GM21737 (cell line): ENCODE data around the gene SMIM44.
"Not testable (repeated sequence)": the region's sequence is repeated elsewhere in the genome, so short reads cannot be mapped to it uniquely, and the experiment has no call there.

ENCODE experiments used
- ATAC-seq: cut with Tn5 transposase; IDR thresholded peaks from one replicate; pipeline ENCODE4 v1.9.1; 2021; ENCODE audit warnings: mild to moderate bottlenecking, moderate library complexity; ENCODE audit not compliant: unreplicated experiment

SMIM44 gene

DNA sequence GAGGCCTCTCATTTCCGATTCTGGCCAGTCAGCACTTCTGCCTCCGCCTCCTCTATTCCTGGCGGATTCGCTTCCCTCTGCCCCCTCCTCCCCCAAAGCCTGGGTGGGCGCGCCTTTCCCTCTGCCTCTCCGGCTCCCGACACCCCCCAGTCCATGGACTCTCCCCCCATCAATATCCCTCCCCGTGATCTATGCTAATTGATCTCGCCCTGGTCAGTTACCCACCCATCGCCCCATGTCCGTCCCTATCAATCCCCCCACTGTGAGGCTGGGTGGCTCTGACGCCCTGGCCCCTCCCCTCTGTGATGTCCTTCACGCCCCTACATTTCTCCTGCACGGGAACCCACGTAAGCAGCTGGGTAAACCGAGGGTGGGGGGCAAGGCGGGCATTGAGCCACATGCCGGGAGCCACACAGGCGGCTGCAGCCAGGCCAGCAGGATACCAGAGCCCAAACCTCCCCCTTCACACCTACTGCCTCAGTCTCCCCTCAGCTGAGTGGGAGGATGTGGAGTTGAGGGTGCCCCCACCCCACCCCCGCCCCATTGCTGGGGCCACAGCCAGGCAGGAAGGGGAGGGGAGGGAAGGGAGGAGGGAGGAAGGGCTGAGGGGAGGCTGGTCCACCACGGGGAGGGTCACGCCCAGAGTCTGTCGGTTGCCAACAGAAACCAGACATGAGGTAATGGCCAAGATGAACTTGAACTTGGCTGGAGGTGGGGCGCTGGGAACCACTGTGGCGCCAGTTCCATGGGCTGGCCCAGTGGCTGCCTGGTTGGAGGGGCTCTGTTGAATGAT, 24.0 kb downstream of the SMIM44 start:
- ATAC-seq = no peak

DNA sequence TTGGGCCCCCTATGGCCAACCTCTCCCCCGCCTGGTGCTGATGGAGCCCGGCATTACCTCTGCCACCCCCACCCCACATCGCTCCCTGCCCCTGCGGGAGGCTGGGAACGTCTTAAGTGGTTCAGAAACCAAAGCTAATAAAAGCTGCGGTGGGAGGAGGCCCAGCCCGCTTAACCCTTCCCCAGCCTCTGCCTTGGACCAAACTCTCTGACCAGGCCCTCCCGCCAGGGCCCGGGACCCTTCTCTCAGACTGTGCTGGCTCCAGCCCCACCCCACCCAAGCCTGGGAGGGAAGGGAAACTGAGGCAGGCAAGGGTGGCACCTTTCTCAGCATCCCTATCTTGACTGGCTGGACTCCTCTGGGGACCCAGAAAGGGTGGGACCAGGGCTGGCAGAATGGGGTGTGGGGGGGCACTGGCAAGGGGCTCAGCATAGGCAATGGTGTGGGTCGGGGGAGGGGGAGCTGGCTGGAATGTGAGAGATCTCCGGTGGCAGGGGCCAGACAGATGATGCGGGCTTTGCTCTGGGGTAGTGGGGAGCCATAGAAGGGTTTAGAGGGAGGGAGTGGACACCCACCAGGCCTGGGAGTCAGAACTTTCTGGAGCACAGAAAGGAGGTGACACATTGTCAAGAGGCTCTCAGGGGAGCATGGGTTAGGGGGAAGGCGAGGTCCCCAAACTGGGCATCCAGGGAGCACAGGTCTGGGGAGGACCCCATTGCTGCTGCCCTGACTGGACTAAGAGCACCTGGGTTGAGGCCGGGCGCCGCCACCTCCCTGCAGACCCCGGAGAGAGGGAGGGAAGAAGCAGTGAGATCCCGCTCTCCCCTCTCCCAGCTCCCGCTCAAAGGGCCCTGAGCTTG, 24.8 kb downstream of the SMIM44 start:
- no peak for ATAC-seq

DNA sequence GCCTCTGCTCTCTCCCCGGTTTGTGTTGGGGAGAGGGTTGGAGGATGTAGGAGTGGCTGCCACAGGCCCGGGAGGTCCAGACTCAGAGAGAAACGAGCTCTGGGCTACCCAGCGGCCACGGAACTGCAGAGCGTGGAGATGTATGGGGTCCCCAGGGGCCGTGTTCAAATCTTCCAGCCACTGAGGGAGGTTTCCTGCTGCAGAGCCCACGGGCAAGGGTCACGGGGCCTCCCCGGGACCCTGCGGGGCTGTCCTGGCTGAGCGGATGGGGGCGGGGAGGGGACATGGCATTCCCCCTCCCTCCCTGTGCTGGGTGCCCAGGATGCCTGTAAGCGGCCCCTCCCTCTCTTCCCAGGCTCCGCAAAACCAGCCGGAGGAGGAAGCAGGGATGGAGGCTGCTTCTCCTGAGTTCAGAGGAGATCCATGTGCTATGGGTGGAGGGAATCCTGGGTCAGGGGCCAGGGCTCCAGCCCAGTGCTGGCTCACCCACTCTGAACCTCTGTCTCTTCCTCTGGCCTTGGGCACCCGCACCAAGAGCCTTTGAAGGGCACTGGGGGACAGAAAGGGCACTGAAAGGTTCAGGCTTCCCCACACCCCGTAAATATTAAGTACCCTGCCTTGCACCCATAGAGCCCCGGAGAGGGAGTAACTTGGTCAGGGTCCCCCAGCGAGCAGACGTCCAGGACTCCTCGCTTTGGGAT, 25.6 kb downstream of the SMIM44 start:
- ATAC-seq = no peak

DNA sequence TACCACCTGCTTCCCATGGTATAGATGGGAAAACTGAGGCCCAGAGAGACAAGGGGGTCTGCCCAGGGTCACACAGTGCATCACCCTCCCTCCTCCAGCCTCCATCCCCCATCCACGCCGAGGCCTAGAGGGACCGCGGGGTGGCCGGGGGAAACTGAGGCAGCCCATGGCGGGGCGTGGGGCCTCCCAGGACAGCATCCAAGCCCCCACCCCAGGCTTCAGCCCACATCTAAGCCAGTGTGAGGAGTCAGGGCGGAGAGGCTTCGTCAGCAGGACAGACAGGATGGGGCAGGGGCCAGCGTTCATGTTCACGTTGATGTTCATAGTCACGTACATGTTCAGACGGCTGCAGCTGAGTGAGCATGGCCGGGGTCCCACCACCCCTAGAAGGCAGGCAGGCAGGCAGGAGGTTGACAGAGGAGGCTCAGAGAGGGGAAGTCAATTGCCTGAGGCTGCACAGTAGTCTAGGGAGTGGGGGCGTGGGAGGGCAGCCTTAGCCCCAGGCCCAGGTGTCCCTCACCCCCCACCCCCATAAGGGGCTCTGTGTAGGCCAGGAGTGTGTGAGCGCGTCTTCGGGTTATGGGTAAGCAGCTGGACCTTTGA, 26.2 kb downstream of the SMIM44 start:
- no peak for ATAC-seq

DNA sequence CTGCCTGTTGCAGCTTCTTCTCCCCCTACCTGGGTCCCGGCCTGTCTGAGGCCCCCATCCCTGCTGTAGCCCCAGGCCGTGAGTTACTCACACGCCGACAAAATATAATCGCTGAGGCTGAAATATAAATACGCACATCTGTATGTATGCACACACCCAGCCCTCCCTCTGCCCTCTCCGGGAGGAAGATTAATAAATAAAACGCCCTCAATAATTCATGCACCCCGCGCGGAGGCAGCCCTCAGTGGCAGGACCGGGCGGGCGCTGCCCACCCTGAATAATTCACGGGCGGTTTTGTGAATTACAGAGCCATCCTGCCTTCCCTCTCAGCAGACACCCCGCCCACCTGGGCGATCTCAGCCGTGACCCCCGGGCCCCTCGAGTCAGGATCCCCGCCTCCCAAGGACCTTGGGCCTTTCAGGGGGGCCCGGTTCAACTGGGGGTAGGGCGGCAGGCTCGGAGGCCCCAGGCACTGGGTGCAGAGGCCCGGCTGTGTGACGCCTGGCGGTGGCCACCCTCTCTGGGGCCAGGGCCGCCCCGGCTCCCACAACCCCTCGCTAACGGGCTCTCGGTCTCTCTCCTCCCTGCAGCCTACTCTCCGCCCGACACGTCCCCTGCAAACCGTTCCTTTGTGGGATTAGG, 27.2 kb downstream of the SMIM44 start:
- no peak for ATAC-seq

DNA sequence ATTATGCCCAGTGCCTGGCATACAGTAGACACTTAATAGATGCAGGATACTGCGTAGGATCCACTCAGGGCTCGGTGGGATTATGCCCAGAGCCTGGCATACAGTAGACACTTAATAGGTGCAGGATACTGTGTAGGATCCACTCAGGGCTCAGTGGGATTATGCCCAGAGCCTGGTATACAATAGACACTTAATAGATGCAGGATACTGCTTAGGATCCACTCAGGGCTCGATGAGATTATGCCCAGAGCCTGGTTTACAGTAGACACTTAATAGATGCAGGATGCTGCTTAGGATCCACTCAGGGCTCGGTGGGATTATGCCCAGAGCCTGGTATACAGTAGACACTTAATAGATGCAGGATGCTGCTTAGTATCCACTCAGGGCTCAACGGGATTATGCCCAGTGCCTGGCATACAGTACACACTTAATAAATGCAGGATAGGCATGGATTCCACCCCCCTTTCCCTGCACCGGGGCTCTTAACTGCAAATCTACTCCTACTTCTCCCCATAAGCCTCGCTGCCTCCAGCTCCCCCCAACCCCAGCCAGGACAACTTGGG, 27.8 kb downstream of the SMIM44 start:
- ATAC-seq = no peak

DNA sequence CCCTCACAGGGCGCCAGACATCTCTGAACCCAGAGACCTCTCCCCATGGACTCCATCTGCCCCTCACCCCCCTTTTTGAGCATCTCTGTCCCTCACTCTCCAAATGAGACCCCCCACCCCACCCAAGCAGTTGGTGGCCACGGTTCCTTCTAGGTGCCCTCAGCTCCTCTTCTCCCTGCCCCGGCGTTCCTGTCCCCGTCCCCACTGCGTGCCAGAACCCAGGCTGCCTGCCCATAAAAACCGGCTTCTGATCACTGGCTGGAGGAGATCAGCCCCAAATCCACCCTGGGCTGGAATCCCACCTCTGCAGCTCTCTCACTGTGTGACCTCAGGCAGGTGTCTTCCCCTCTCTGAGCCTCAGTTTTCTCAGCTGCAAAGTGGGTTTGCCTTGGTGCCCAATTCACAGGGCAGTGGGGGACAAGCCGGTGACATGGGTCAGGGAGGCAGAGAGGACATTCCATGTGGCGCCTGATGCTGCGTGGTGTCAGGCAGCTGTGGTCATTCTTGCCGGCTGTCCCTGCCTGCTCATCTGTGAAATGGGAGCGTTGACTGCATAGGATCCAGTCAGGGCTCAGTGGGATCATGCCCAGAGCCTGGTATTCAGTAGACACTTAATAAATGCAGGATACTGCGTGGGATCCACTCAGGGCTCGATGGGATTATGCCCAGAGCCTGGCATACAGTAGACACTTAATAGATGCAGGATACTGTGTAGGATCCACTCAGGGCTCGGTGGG, 28.4 kb downstream of the SMIM44 start:
- ATAC-seq = no peak

DNA sequence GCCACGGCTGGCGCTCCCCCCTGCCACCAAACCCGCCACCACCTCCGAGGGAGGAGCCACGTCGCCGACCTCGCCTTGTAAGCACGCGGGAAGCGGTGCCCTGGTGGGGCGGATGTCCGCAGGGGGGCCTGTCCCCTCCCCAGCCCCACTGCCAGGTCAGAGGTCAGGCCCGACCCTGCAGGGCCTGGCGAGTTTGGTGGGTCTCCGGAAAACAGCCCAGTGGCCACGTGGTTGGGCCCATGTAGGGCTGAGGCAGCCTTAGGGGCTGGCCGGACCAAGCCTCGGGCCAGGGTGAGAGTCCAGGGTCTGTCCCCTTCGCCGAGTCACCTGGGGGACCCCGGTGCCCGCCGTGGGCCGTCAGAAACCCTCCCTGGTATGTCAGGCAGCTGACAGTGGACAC, 29.4 kb downstream of the SMIM44 start:
- no peak for ATAC-seq

DNA sequence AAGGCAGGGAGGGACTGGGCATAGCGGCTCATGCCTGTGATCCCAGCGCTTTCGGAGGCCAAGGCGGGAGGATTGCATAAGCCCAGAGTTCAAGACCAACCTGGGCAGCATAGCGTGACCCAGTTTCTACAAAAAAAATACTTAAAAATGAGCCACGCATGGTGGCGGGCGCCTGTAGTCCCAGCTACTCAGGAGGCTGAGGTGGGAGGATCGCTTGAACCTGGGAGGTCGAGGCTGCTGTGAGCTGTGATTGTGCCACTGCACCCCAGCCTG, 30.4 kb downstream of the SMIM44 start:
- not testable (repeated sequence) for ATAC-seq

DNA sequence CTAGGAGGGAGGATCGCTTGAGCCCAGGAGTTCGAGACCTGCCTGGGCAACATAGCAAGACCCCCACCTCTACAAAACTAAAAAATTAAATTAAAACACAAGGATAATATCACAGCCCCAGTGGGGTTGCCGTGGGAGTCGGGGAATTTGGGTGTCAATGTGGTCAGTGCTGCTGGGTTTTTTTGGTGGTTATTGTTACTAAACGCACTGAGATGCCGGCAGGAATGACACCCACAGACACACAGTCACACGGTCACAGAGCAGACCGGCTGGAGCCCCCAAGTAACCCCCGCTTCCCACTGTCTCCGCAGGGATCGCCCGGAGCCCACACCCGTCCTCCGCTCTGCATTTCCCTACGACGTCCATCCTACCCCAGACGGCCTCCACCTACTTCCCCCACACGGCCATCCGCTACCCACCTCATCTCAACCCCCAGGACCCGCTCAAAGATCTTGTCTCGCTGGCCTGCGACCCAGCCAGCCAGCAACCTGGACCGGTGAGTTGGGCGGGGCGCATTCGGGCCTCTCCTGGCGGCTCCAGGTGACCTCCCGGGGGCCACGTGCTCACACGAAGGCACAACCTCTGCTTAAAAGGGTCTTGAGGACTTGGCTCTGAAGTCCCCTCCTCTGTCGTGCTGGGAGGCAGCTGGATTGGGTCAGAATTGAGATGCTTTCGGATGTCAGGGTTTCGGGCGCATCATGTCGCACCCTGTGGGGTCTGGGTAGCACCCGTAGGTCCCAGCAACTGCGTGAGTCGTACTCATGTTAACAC, 30.9 kb downstream of the SMIM44 start:
- no peak for ATAC-seq

DNA sequence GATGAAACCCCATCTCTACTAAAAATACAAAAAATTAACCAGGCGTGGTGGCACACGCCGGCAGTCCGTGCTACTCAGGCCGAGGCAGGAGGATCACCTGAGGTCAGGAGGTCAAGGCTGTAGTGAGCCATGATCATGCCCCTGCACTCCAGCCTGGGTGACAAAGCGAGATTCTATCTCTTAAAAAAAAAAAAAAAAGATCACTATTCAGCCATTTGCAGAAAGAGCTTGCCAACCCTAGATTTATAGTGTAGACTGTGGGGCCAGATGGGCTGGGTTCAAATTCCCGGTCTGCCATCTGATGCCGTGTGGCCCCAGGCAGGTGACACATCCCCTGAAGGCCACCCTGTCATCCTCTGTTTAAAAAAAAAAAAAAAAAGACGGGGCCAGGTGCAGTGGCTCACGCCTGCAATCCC, 31.8 kb downstream of the SMIM44 start:
- no peak for ATAC-seq

DNA sequence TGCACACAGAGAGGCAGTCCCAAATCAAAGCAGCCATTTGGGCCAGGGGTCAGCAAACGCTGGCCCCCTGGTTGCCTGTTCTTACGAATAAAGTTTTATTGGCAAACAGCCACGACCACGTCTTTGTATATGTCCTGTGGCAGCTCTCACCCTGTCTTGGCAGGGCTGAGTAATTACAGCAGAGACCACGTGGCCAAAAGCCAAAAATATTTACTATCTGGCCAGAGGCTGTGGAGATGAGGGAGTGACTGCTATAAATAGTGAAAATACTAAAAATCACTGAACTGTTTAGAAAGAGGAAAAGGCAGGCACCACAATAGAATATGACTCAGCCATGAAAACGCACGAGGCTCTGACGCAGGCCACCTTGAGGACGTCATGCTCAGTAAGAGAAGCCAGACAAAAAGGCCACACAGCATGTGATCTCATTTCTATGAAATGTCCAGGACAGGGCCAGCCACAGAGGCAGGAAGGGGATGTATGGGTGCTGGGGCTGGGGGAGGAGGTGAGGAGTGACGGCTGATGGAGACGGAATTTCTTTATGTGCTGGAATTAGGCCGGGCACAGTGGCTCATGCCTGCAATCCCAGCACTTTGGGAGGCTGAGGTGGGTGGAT, 32.3 kb downstream of the SMIM44 start:
- no peak for ATAC-seq

DNA sequence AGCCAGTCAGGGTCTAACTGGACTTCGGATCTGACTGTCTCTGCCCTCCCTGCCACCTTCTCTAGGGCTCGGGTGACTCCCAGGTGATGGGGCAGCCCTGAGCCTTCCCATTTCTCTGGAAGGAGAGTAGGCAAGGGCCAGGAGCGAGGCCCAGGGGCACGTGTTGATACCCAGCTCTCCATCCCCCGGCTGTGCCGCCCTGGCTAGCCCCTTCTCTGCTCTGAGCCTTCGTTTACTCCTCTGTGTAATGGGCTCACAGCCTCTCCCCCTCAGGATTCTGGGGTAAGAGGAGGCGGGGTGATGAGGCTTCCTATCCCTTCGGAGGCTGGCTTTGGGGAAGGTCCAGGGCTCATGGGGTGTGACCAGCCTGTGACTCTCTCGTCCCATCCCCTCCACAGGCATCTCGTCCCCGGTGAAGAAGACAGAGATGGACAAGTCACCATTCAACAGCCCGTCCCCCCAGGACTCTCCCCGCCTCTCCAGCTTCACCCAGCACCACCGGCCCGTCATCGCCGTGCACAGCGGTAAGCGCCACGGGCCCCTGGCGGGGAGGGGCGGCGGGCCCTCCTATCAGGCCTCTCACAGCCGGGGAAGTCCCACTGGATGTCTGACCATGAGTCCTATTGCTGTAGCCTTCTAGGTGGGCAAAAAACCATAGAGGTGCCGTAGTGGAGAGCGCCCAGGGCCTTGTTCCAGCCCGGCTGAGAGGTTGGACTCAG, 34.5 kb downstream of the SMIM44 start:
- ATAC-seq = no peak

DNA sequence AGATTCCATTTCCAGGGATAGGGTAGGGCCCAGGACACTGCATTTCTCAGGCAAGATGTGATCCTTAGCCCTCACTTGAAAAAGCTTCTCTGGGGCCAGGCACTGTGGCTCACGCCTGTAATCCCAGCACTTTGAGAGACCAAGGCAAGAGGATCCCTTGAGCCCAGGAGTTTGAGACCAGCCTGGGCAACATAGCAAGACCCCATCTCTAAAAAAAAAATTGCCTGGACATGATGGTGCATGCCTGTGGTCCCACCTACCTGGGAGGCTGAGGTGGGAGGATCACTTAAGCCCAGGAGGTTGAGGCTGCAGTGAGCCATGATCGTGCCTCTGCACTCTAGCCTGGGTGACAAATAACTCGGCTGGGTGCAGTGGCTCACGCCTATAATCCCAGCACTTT, 36.6 kb downstream of the SMIM44 start:
- not testable (repeated sequence) for ATAC-seq

DNA sequence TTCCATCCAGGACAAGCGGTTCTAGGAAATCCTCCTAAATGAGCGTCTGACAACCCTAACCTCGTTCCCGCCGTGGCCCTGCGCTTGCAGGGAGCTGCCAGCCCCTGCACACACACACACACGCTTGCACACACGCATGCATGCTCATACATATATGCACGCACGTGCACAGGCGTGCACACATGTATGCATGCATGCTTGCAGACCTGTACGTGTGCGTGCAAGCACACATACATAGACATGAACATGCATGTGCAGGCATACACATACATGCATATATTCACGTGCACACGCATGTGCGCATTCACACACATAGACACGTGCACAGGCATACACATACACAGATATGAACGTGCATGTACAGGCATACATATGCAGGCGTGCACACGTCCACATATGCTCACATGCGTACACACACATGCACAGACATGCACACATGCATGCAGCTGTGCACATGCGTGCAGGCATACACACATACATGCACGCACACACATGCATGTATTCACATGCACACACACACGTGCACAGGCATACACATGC, 38.5 kb downstream of the SMIM44 start:
- ATAC-seq = no peak

DNA sequence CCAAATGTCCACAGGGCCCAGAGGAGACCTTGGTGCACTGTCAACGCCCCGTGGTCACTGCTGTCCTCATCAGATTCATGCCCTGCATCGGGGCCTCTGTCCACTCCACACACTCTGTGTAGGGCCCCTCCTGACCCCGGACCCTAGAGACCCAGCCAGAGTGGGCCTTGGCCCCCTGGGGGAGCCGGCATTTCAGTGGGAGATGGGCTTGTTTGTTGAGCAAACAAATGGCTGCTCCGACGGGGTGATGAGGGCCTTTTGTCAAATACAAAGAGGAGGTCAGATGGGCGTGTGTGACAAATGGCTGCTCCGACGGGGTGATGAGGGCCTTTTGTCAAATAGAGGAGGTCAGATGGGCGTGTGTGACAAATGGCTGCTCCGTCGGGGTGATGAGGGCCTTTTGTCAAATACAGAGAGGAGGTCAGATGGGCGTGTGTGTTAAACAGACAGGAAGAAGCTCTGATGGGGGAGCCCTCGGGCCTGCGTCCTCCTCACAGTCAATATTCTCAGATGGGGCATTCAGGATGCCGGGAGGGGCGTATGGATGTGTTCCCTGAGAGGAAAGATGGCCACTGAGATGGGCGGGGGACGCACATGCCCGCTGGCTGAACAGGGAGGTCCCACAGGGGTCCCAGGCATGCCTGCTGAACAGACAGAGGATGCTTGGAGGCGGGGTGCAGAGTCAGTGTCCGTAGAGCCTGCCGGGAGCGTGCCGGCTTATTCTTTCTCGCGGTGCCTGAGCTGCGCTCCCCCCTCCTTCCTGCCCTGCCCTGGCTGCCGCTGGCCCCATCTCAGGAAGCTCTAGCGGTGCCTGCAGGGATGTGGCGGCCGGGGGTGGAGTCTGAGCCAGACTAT, 39.2 kb downstream of the SMIM44 start:
- no peak for ATAC-seq
